GDM1 (cell line): ENCODE results near the gene TRPC1.
"Not testable (repeated sequence)": the region's sequence is repeated elsewhere in the genome, so short reads cannot be mapped to it uniquely, and the experiment has no call there.

Source experiments
- DNase-seq: peaks from one replicate; lab custom pipeline; 2025; lab: John Stamatoyannopoulos, UW

TRPC1 gene

DNA sequence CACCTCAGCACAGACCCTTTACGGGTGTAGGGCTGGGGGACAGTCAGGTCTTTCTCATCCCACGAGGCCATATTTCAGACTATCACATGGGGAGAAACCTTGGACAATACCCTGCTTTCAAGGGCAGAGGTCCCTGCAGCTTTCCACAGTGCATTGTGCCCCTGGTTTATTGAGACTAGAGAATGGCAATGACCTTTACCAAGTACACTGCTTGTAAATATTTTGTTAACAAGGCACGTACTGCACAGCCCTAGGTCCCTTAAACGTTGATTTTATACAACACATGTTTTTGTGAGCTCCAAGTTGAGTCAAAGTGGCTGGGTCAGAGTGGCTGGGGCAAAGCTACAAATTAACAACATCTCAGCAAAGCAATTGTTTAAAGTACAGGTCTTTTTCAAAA is 28.8 kb downstream of the TRPC1 start:
- DNase-seq, result not testable (repeated sequence)

DNA sequence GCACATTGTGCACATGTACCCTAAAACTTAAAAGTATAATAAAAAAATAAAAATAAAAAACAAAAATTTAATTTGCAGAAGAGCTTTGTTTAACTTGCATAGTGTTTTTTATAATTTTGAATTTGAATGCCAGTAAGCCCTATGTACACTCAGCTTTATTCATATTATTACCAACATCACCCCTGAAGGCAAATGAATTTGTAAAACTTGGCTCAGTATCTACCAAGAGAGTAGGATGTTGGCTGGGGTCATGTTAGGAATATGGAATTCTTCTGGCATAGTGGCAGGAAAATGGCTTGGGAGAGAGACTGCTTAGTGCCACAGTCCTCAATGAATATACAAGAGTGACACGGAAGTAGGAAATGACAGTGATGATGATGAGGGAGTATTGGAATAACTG is 30.7 kb downstream of the TRPC1 start:
- DNase-seq, result no peak

DNA sequence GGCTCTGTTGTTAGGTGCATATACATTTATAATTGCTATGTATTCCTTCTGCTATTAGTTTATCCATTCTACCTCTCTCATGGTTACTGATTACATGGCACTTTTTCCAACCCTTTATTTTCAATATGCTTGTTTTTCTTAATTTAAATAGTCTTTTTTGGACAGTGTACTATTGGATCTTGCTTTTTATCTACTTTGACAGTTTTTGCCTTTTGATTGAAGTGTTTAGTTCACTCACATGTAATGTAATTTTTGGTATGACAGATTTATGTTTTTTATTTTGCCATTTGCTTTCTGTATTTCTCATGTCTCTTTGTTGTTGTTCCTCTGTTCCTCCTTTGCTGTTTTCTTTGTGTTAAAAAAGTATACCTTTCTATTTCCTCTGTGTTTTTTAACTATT is 44.5 kb downstream of the TRPC1 start:
- no peak for DNase-seq

GRCh38 chr3:142777927-142778326 is 54.1 kb downstream of the TRPC1 start:
- no peak for DNase-seq

DNA sequence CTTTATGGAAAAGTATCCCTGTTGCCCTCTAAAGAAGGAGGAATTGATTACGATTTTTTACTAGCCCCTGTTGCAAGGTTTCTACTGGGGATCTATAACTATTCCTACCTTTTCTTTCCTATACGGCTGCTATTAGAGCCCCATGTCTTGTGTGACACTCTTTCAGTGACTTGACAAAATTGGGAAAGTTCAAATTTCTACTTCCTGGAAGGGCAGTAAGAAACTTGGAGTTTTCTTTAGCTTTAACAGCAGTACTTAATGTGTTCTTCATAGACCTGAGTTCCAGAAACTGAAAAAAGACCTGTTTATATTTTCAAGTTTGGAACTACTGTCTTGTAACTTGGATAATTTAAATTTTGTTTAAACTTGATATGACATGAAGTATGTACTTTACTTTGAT is 54.7 kb downstream of the TRPC1 start:
- no peak for DNase-seq

GRCh38 chr3:142779591-142779990 is 55.8 kb downstream of the TRPC1 start:
- DNase-seq, result no peak

DNA sequence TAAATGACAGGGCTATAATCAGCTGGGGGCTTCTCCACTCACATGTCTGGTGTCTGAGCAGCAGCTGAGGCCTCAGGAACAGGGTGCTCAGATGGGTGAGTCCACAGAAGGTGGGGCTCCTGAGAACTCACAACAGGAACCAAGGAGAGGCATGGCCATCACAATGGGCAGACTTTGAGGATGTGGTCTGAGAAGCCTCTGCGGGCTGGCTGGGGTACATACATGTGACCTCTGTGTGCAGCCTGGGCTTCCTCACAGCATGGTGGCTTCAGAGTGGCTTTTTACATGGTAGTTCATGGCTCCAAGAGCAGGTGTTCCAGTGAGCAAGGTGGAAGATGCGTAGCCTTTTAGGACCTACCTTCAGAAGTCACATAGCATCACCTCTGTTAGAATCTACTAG is 58.8 kb downstream of the TRPC1 start:
- no peak for DNase-seq

DNA sequence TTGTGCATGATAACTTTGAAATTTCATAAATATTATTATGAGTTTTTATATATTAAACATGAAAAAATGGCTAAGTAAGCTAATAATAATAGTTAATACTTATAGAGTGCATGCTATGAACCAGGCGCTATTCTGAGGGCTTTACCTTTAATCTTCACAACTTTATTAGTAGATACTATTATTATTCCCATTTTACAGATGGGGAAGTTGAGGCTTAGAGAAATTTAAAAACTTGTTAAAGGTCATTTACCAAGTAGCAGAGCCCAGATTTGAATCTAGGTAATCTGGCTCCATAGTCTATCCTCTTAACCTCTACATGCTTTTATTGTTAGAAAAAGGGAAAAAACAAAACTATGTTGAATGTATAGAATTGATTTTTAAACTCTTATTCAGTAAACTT is 60.4 kb downstream of the TRPC1 start:
- DNase-seq, result no peak

DNA sequence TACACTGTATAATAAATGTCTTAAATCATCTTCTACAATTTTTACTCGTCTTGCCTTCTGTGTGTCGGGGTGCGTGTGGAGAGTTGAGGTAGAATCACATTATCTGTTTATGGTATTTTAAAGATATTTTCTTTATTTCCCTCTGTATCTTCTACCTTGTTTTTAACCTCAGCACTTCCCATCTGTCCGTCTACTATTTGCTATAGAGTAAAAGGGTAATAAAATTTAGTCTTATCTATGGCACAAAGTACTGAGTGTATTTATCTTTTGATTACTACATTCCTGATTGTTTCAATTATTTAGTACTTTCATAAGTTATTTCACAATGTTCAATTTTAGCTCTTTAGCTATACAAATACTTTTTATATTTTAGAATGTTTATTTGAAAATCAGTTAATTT is 62.2 kb downstream of the TRPC1 start:
- DNase-seq, result no peak

DNA sequence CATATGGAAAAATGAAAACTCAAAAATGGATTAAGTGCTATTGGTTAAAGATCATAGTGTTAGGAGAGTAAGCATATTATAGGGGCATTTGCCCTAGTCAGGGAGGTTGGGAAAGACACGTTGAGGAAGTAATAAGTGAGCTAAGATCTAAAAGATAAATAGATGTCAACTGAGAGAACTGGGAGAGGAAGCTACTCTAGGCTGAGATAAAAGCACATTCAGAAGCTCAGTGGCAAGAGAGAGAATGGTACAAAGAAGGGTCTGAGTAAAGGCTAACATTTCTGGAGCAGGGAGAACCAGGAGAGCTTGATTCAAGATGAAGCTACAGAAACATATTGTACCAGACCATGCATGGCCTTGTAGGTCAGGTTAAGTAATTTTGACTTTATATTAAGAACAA is 63.9 kb downstream of the TRPC1 start:
- no peak for DNase-seq

DNA sequence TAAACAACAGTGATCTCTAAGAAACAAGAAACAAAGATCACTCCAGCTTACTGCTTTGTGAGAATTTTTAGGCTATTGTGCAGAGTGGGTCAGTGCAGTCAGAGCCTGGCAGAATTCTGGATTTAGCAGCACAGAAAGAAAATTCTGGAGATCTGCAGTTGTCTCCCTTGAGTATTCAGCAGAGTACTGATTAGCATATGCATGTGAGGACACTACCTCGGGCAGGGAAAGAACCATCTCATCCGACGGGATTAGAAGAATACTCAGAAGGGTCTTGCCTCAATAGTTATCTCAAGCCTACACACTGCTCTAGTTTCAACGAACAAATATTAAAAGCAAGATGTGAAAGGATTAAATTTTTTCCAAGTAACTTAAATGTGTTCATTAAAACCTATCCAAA is 70.7 kb downstream of the TRPC1 start:
- DNase-seq, result no peak

GRCh38 chr3:142795332-142795731 is 71.5 kb downstream of the TRPC1 start:
- DNase-seq, result no peak

- no peak for DNase-seq
Observed at GRCh38 chr3:142796823-142797222, 73.0 kb downstream of the TRPC1 start.

DNA sequence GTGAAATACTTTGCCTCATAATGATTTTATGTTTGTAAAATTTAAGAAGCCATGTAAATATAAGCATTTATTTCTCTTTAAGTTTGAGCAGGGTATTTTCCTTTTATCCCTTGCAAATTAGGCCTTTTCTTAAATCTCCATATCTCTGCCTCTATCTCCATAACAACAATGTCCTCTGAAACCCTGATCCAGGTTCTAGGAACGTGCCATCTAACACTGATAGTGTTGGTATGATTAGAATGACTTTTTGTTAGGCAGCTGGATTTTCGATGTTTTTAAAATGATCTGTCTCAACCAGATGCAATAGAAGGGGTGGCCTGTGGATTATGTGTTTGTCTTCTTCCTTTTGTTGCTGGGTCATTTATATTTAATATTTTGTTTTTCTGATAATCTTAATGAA is 77.9 kb downstream of the TRPC1 start:
- DNase-seq, result no peak

GRCh38 chr3:142802891-142803290 is 79.1 kb downstream of the TRPC1 start:
- DNase-seq, result no peak

DNA sequence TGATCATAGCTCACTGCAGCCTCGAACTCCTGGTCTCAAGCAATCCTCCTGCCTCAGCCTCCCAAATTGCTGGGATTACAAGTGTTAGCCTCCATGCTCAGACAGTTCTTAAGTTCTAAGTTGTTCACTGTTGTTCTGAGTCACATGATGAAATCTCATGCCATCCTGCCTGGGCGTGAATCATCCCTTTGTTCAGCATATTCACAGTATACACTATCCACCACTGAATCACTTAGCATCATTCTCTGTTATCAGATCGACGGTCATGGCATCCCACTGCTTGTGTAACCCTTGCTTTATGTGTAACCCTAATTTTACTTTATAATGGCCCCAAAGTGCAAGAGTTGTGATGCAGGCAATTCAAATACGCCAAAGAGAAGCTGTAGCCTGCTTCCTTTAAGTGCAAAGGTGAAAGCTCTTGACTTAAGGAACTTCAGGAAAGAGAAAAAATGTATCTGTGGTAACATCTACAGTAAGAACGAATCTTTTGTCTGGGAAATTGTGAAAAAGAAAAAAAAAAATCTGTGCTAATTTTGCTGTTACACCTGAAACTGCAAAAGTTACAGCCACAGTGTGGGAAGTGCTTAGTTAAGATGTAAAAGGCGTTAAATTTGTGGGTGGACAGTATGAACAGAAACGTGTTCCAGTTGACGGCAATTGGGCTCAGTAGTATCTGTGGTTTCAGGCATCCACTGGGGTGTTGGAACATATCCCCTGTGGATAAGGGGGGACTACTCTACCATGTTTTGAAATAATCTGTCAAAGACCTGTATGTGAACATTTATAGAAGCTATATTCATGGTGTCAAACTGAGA is 84.5 kb downstream of the TRPC1 start:
- DNase-seq, result no peak

GRCh38 chr3:142809259-142809658 is 85.4 kb downstream of the TRPC1 start:
- DNase-seq, result no peak

DNA sequence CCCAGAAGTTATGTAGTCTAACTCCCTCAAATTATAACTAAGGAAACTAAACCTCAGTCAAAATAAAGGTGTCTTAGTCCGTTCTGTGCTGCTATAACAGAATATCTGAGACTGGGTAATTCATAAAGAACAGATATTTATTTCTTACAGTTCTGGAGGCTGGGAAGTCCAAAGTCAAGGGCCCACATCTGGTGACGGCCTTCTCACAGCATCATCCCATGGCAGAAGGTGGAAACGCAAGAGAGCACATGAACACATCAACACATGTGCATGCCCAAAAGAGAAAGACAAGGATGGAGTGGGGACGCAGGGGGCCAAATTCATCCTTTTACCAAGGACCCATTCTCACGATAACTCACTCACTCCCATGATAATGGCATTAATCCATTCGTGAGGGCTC is 92.0 kb downstream of the TRPC1 start:
- DNase-seq, result no peak

GRCh38 chr3:142817356-142817755 is 93.5 kb downstream of the TRPC1 start:
- DNase-seq, result no peak

GRCh38 chr3:142817897-142818296 is 94.1 kb downstream of the TRPC1 start:
- no peak for DNase-seq

GRCh38 chr3:142818651-142819050 is 94.8 kb downstream of the TRPC1 start:
- DNase-seq, result no peak

GRCh38 chr3:142819179-142819578 is 95.3 kb downstream of the TRPC1 start:
- DNase-seq, result no peak

GRCh38 chr3:142828703-142829305 is 105.0 kb downstream of the TRPC1 start:
- DNase-seq, result peak; percentile 62

- DNase-seq, result no peak
Observed at GRCh38 chr3:142837526-142837925, 113.7 kb downstream of the TRPC1 start.
